ENCODE measurements around the gene ZNF219. TPM values are rescaled to one million over a fixed set of nuclear protein-coding genes. Genes with fewer than 3 reads are reported as not detected.

ZNF219 gene
- total RNA-seq, 1 experiment from 2014 or later = 19.9 TPM

DNA sequence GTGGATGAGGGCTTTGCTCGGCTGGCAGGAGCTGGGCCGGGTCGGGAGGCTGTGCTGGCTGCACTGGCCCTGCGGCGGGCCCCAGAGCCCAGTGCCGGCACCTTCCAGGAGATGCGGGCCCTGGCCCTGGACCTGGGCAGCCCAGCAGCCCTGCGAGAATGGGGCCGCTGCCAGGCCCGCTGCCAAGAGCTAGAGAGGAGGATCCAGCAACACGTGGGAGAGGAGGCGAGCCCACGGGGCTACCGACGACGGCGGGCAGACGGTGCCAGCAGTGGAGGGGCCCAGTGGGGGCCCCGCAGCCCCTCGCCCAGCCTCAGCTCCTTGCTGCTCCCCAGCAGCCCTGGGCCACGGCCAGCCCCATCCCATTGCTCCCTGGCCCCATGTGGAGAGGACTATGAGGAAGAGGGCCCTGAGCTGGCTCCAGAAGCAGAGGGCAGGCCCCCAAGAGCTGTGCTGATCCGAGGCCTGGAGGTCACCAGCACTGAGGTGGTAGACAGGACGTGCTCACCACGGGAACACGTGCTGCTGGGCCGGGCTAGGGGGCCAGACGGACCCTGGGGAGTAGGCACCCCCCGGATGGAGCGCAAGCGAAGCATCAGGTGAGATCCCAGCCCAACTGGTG lies 16.8 kb downstream of the ZNF219 start:
- H3K4me3 ChIP-seq (ENCODE audit: low read depth in 2 of 2, low read length in 2 of 2) = no peak overlapping the region
- H3K9me3 ChIP-seq (ENCODE audit: control insufficient read depth, insufficient read depth, low read depth, low read length) = no peaks in the 10 kb centered on the region
- POLR2A ChIA-PET = no interaction called here
- no peaks in the 10 kb centered on the region for H3K4me1 ChIP-seq (ENCODE audit: control insufficient read depth, insufficient read depth, low read length)
- peak; percentile 25; the same call in 1 of the 2 replicates for ATAC-seq
- intact Hi-C loops (cut with micrococcal nuclease; ENCODE audit: unreplicated experiment) = no loop called here
- no peak overlapping the region for H3K27ac ChIP-seq (ENCODE audit: low read length)
- no peaks in the 10 kb centered on the region for H3K36me3 ChIP-seq (ENCODE audit: control insufficient read depth, insufficient read depth, low read length)
- BruUV-seq (replicated peaks) = no TSS peak
- in situ Hi-C loops (cut with HindIII; ENCODE audit: low pct_unique_long_range_greater_than_20kb, low sequenced_read_pairs) = no loop called here
- DNase-seq (ENCODE audit: low read depth, low spot score) = no peak
- TF ChIP-seq, protein P1, sequence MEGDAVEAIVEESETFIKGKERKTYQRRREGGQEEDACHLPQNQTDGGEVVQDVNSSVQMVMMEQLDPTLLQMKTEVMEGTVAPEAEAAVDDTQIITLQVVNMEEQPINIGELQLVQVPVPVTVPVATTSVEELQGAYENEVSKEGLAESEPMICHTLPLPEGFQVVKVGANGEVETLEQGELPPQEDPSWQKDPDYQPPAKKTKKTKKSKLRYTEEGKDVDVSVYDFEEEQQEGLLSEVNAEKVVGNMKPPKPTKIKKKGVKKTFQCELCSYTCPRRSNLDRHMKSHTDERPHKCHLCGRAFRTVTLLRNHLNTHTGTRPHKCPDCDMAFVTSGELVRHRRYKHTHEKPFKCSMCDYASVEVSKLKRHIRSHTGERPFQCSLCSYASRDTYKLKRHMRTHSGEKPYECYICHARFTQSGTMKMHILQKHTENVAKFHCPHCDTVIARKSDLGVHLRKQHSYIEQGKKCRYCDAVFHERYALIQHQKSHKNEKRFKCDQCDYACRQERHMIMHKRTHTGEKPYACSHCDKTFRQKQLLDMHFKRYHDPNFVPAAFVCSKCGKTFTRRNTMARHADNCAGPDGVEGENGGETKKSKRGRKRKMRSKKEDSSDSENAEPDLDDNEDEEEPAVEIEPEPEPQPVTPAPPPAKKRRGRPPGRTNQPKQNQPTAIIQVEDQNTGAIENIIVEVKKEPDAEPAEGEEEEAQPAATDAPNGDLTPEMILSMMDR (IDR thresholded peaks at IDR 0.05) = no peak
- TF ChIP-seq SIN3A (IDR thresholded peaks at IDR 0.05; ENCODE audit: borderline replicate concordance, insufficient read depth, low read depth, low read length) (no peak), POLR2AphosphoS5 (IDR thresholded peaks at IDR 0.05; ENCODE audit: low read depth, low read length) (no peak), TCF7L2 (IDR thresholded peaks at IDR 0.05; ENCODE audit: low read depth, low read length) (no peak)
- TF ChIP-seq, protein P2, sequence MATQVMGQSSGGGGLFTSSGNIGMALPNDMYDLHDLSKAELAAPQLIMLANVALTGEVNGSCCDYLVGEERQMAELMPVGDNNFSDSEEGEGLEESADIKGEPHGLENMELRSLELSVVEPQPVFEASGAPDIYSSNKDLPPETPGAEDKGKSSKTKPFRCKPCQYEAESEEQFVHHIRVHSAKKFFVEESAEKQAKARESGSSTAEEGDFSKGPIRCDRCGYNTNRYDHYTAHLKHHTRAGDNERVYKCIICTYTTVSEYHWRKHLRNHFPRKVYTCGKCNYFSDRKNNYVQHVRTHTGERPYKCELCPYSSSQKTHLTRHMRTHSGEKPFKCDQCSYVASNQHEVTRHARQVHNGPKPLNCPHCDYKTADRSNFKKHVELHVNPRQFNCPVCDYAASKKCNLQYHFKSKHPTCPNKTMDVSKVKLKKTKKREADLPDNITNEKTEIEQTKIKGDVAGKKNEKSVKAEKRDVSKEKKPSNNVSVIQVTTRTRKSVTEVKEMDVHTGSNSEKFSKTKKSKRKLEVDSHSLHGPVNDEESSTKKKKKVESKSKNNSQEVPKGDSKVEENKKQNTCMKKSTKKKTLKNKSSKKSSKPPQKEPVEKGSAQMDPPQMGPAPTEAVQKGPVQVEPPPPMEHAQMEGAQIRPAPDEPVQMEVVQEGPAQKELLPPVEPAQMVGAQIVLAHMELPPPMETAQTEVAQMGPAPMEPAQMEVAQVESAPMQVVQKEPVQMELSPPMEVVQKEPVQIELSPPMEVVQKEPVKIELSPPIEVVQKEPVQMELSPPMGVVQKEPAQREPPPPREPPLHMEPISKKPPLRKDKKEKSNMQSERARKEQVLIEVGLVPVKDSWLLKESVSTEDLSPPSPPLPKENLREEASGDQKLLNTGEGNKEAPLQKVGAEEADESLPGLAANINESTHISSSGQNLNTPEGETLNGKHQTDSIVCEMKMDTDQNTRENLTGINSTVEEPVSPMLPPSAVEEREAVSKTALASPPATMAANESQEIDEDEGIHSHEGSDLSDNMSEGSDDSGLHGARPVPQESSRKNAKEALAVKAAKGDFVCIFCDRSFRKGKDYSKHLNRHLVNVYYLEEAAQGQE (IDR thresholded peaks at IDR 0.05; ENCODE audit: insufficient read depth in 1 of 2, low read depth in 2 of 2, low read length in 1 of 2) = no peak
- H3K27me3 ChIP-seq (ENCODE audit: control insufficient read depth, insufficient read depth, low read length) = no peaks in the 10 kb centered on the region
- CTCF ChIA-PET = interaction anchor here (0.5 kb wide), 1 partner anchor 390 kb away, joined by 6 read pairs; no protein-coding TSS in a partner anchor

DNA sequence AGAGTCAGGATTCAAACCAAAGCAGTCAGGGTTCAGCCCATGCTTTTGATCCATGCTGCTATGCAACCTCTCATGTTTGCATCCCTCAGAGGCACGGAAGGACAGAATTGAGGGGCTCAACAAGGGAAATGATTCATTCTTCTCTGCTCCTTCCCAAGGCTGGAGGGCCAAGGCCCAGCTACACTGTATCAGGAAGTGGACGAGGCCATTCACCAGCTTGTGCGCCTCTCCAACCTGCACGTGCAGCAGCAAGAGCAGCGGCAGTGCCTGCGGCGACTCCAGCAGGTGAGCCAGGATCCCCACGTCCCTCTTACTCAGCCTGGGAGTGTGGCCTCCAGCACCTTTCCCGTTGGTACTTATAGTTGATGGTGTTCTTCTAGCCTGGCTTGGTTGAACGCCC lies 19.7 kb downstream of the ZNF219 start:
- no peak for ATAC-seq
- no peak overlapping the region for H3K4me3 ChIP-seq (ENCODE audit: low read depth in 2 of 2, low read length in 2 of 2)
- POLR2A ChIA-PET = no interaction called here
- intact Hi-C loops (cut with micrococcal nuclease; ENCODE audit: unreplicated experiment) (no loop called here), in situ Hi-C loops (cut with HindIII; ENCODE audit: low pct_unique_long_range_greater_than_20kb, low sequenced_read_pairs) (no loop called here)
- CTCF ChIA-PET = interaction anchor here (0.8 kb wide), 1 partner anchor 64 kb away, joined by 3 read pairs; no protein-coding TSS in a partner anchor
- no peaks in the 10 kb centered on the region for H3K4me1 ChIP-seq (ENCODE audit: control insufficient read depth, insufficient read depth, low read length)
- H3K27ac ChIP-seq (ENCODE audit: low read length) = no peak overlapping the region
- DNase-seq (ENCODE audit: low read depth, low spot score) = no peak
- H3K9me3 ChIP-seq (ENCODE audit: control insufficient read depth, insufficient read depth, low read depth, low read length) = no peaks in the 10 kb centered on the region
- TF ChIP-seq POLR2AphosphoS5 (IDR thresholded peaks at IDR 0.05; ENCODE audit: low read depth, low read length) = no peak
- H3K36me3 ChIP-seq (ENCODE audit: control insufficient read depth, insufficient read depth, low read length) = no peaks in the 10 kb centered on the region
- BruUV-seq (replicated peaks) = no TSS peak
- H3K27me3 ChIP-seq (ENCODE audit: control insufficient read depth, insufficient read depth, low read length) = no peaks in the 10 kb centered on the region

DNA sequence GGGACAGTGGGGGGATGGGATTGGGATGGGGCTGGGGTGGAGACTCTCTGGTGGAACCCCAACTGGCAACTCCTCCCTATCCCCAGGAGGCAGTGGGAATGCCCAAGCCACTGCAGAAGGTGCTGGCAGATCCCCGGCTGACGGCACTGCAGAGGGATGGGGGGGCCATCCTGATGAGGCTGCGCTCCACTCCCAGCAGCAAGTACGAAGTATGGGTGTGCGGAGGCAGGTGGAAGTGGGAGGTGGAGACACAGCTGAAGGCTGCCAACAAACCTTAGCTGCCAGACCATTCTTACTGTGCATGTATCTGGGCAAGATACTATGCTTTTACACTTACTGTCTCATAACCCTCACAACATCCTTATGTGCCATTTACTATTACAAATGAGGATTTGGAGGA lies 20.2 kb downstream of the ZNF219 start:
- no peak overlapping the region for H3K27ac ChIP-seq (ENCODE audit: low read length)
- ATAC-seq (no peak), DNase-seq (ENCODE audit: low read depth, low spot score) (no peak)
- H3K4me3 ChIP-seq (ENCODE audit: low read depth in 2 of 2, low read length in 2 of 2) = no peak overlapping the region
- ChIA-PET CTCF (no interaction called here), POLR2A (no interaction called here)
- intact Hi-C loops (cut with micrococcal nuclease; ENCODE audit: unreplicated experiment) = no loop called here
- no TSS peak for BruUV-seq (replicated peaks)
- H3K27me3 ChIP-seq (ENCODE audit: control insufficient read depth, insufficient read depth, low read length) = no peaks in the 10 kb centered on the region
- H3K9me3 ChIP-seq (ENCODE audit: control insufficient read depth, insufficient read depth, low read depth, low read length) = no peaks in the 10 kb centered on the region
- H3K36me3 ChIP-seq (ENCODE audit: control insufficient read depth, insufficient read depth, low read length) = no peaks in the 10 kb centered on the region
- in situ Hi-C loops (cut with HindIII; ENCODE audit: low pct_unique_long_range_greater_than_20kb, low sequenced_read_pairs) = no loop called here
- TF ChIP-seq, protein P1 (IDR thresholded peaks at IDR 0.05) = no peak
- TF ChIP-seq, protein P2 (IDR thresholded peaks at IDR 0.05; ENCODE audit: insufficient read depth in 1 of 2, low read depth in 2 of 2, low read length in 1 of 2) = no peak
- TF ChIP-seq SIN3A (IDR thresholded peaks at IDR 0.05; ENCODE audit: borderline replicate concordance, insufficient read depth, low read depth, low read length) = no peak
- no peak for TF ChIP-seq TCF7L2 (IDR thresholded peaks at IDR 0.05; ENCODE audit: low read depth, low read length)
- TF ChIP-seq POLR2AphosphoS5 (IDR thresholded peaks at IDR 0.05; ENCODE audit: low read depth, low read length) = no peak
- no peaks in the 10 kb centered on the region for H3K4me1 ChIP-seq (ENCODE audit: control insufficient read depth, insufficient read depth, low read length)

Data from Panc1 (cell line).